ENCODE data around the gene PDE7B. TPM values are rescaled to one million over a fixed set of nuclear protein-coding genes. Genes with fewer than 3 reads are reported as not detected.

Gene PDE7B
- polyA plus RNA-seq, 1 of the 3 experiments (the other 2 are of a cell fraction), result 1.9 TPM

DNA sequence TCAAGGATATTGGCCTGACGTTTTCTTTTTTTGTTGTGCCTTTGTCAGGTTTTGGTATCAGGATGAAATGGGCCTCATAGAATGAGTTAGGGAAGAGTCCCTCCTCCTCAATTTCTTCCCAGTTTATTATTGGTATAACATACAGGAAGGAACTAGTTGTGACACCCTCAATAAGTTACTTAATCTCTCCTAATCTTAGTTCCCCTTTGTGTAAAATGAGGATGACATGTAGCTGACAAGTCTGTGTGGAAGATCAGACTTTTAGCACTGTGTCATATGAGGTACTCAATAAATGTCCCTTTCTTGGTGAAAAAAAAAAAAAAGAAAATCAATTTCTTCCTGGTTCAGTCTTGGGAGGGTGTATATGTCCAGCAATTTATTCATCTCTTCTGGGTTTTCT, 155.8 kb downstream of the PDE7B start:
- Histone ChIP-seq H3K4me2 (no peak overlapping the region), H3K79me2 (ENCODE audit: insufficient read depth) (no peaks in the 10 kb centered on the region), H3K9ac (no peak overlapping the region), H3K4me1 (ENCODE audit: control insufficient read depth in 1 of 2, insufficient read depth in 2 of 2, low read depth in 1 of 2, low read length in 1 of 2) (peaks cover under 1 to 3% of the 10 kb centered on the region in 2 experiments; a peak in 2 of 4 replicates), H3F3A (replicated peaks; ENCODE audit: insufficient read depth) (peaks cover 6% of the 10 kb centered on the region), H4K20me1 (ENCODE audit: insufficient read depth) (no peaks in the 10 kb centered on the region), H2AFZ (ENCODE audit: low read depth) (no peak overlapping the region), H3K27ac (ENCODE audit: low read depth in 2 of 2, low read length in 1 of 2) (no peak overlapping the region), H3K4me3 (ENCODE audit: low read depth in 2 of 2, low read length in 1 of 2) (no peak overlapping the region), H3K9me2 (no peaks in the 10 kb centered on the region), H3K27me3 (ENCODE audit: insufficient read depth) (no peaks in the 10 kb centered on the region), H3K9me3 (no peaks in the 10 kb centered on the region), H3K36me3 (replicated peaks in 1 of 2; ENCODE audit: control insufficient read depth in 1 of 2, insufficient read depth in 2 of 2, low read length in 1 of 2) (no peaks in the 10 kb centered on the region)
- TF ChIP-seq TAF1 (IDR thresholded peaks at IDR 0.05; ENCODE audit: borderline replicate concordance, low read depth, low read length) (no peak), TCF12 (IDR thresholded peaks at IDR 0.05) (no peak)
- TF ChIP-seq, protein P1, sequence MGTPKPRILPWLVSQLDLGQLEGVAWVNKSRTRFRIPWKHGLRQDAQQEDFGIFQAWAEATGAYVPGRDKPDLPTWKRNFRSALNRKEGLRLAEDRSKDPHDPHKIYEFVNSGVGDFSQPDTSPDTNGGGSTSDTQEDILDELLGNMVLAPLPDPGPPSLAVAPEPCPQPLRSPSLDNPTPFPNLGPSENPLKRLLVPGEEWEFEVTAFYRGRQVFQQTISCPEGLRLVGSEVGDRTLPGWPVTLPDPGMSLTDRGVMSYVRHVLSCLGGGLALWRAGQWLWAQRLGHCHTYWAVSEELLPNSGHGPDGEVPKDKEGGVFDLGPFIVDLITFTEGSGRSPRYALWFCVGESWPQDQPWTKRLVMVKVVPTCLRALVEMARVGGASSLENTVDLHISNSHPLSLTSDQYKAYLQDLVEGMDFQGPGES (IDR thresholded peaks at IDR 0.05; ENCODE audit: low read depth, low read length), result no peak
- POLR2A ChIA-PET, result no interaction called here
- DNase-seq, result no peak
- CTCF ChIA-PET, result no interaction called here
- WGBS (ENCODE audit: low lambda C conversion rate), result 88% methylated on average over 1 of the region's 1 CpG

DNA sequence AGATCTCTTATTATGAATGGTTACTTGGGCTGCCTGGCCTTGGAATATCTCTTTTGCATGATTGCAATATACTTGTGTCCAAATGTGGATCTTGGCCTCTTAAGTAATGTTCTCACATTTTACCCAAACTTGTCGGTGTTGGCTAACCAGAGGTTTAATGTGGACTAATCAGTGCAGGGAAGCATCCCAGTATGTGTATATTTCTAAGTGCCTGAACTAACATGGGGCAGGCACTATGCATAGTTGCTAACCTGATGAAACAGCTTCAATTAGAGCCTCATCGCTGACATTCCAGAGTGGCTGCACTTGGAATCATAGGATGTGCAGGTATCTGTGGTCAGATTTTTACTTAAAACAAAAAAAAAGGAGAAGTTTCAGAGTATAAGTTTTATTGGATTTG, 160.0 kb downstream of the PDE7B start:
- Histone ChIP-seq H3K4me1 (ENCODE audit: control insufficient read depth in 1 of 2, insufficient read depth in 2 of 2, low read depth in 1 of 2, low read length in 1 of 2) (peaks cover 9 to 27% of the 10 kb centered on the region in 2 experiments), H3K9ac (peak overlapping the region; percentile 71; the same call in 1 of the 2 replicates)

More for the DNA sequence above, 160.0 kb downstream of the PDE7B start:
- Histone ChIP-seq H3K27me3 (ENCODE audit: insufficient read depth) (no peaks in the 10 kb centered on the region), H3K4me2 (peak overlapping the region; percentile 62), H3K9me3 (no peaks in the 10 kb centered on the region), H3K27ac (ENCODE audit: low read depth in 2 of 2, low read length in 1 of 2) (peak overlapping the region in 1 of 2 experiments; percentile 98; a peak in 2 of 4 replicates), H3F3A (replicated peaks; ENCODE audit: insufficient read depth) (peaks cover 29% of the 10 kb centered on the region), H3K36me3 (replicated peaks in 1 of 2; ENCODE audit: control insufficient read depth in 1 of 2, insufficient read depth in 2 of 2, low read length in 1 of 2) (no peaks in the 10 kb centered on the region), H2AFZ (ENCODE audit: low read depth) (peak overlapping the region; percentile 90; the same call in 1 of the 2 replicates), H3K9me2 (no peaks in the 10 kb centered on the region), H3K4me3 (ENCODE audit: low read depth in 2 of 2, low read length in 1 of 2) (no peak overlapping the region), H3K79me2 (ENCODE audit: insufficient read depth) (no peaks in the 10 kb centered on the region), H4K20me1 (ENCODE audit: insufficient read depth) (no peaks in the 10 kb centered on the region)
- POLR2A ChIA-PET, result no interaction called here
- WGBS (ENCODE audit: low lambda C conversion rate), result 85% methylated on average over 2 of the region's 2 CpGs
- TF ChIP-seq, protein P2, sequence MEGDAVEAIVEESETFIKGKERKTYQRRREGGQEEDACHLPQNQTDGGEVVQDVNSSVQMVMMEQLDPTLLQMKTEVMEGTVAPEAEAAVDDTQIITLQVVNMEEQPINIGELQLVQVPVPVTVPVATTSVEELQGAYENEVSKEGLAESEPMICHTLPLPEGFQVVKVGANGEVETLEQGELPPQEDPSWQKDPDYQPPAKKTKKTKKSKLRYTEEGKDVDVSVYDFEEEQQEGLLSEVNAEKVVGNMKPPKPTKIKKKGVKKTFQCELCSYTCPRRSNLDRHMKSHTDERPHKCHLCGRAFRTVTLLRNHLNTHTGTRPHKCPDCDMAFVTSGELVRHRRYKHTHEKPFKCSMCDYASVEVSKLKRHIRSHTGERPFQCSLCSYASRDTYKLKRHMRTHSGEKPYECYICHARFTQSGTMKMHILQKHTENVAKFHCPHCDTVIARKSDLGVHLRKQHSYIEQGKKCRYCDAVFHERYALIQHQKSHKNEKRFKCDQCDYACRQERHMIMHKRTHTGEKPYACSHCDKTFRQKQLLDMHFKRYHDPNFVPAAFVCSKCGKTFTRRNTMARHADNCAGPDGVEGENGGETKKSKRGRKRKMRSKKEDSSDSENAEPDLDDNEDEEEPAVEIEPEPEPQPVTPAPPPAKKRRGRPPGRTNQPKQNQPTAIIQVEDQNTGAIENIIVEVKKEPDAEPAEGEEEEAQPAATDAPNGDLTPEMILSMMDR (IDR thresholded peaks at IDR 0.05), result no peak
- TF ChIP-seq NFIC (IDR thresholded peaks at IDR 0.05; ENCODE audit: borderline replicate concordance) (no peak), MXI1 (IDR thresholded peaks at IDR 0.05; ENCODE audit: low read depth, low read length) (no peak), GATA2 (CRISPR knock-in tag; IDR thresholded peaks at IDR 0.05) (no peak), TAF1 (IDR thresholded peaks at IDR 0.05; ENCODE audit: borderline replicate concordance, low read depth, low read length) (no peak), SIN3A (IDR thresholded peaks at IDR 0.05; ENCODE audit: borderline replicate concordance, low read depth, low read length) (no peak)
- TF ChIP-seq, protein P1 (IDR thresholded peaks at IDR 0.05; ENCODE audit: low read depth, low read length), result no peak
- DNase-seq, result no peak
- CTCF ChIA-PET, result no interaction called here

Measured in SK-N-SH (cell line).